Mesothelial cell of epicardium (in vitro differentiated cells): ENCODE measurements around the gene ARHGEF25. TPM values are rescaled to one million over a fixed set of nuclear protein-coding genes. Genes with fewer than 3 reads are reported as not detected.

Source experiments
- DNase-seq, 2 experiments: peaks; one replicate each; pipeline ENCODE4 v3.0.0; 2021; ENCODE audit warnings: low spot score in 2 of 2; ENCODE audit not compliant: unreplicated experiment in 2 of 2
- H3K27ac Mint-ChIP-seq: 2 replicates; pipeline ENCODE4 v1.8.0; 2021; ENCODE audit warnings: mixed read lengths
- H3K27me3 Mint-ChIP-seq: 2 replicates; pipeline ENCODE4 v1.8.0; 2021; ENCODE audit warnings: low read depth, mixed read lengths
- H3K36me3 Mint-ChIP-seq: 2 replicates; pipeline ENCODE4 v1.8.0; 2021; ENCODE audit warnings: mixed read lengths
- H3K4me1 Mint-ChIP-seq: 2 replicates; pipeline ENCODE4 v1.8.0; 2021; ENCODE audit warnings: mixed read lengths
- H3K4me3 Mint-ChIP-seq: 2 replicates; pipeline ENCODE4 v1.8.0; 2021; ENCODE audit warnings: mild to moderate bottlenecking, moderate library complexity, mixed read lengths
- H3K9me3 Mint-ChIP-seq: 2 replicates; pipeline ENCODE4 v1.8.0; 2021; ENCODE audit warnings: mixed read lengths
- CTCF ChIP-seq: fragments of 200-600 bp; sonication (generic); IDR thresholded peaks from one replicate; pipeline ENCODE4 v1.5.0; 2021; ENCODE audit warnings: antibody characterized with exemption; ENCODE audit not compliant: unreplicated experiment
- total RNA-seq: library from RNA; stranded (reverse); gene quantifications from 3 replicates; pipeline ENCODE4 v1.2.1, GENCODE V29; 2021

The ARHGEF25 gene
- total RNA-seq, 1 donor from 2014 or later, result 65.0 TPM

GRCh38 chr12:57592551-57593165, 18.6 kb upstream of the ARHGEF25 start:
- Mint-ChIP-seq H3K9me3 (no peaks in the 10 kb centered on the region), H3K4me3 (peak overlapping the region; percentile 88), H3K27me3 (peaks cover 3% of the 10 kb centered on the region), H3K4me1 (peaks cover 16% of the 10 kb centered on the region), H3K36me3 (peaks cover 8% of the 10 kb centered on the region), H3K27ac (no peak overlapping the region)
- DNase-seq, result no peak
- TF ChIP-seq CTCF, result no peak

- no peak overlapping the region for H3K4me3 Mint-ChIP-seq
- TF ChIP-seq CTCF, result no peak
- H3K36me3 Mint-ChIP-seq, result peaks cover 10% of the 10 kb centered on the region
- DNase-seq, result no peak
- H3K9me3 Mint-ChIP-seq, result no peaks in the 10 kb centered on the region
- H3K27me3 Mint-ChIP-seq, result peaks cover 3% of the 10 kb centered on the region
- H3K4me1 Mint-ChIP-seq, result peaks cover 16% of the 10 kb centered on the region
- no peak overlapping the region for H3K27ac Mint-ChIP-seq
Measured at GRCh38 chr12:57593187-57593586, 18.0 kb upstream of the ARHGEF25 start.

GRCh38 chr12:57600395-57600794, 10.8 kb upstream of the ARHGEF25 start:
- no peak for TF ChIP-seq CTCF
- DNase-seq, result no peak
- H3K9me3 Mint-ChIP-seq, result no peaks in the 10 kb centered on the region
- no peak overlapping the region for H3K4me3 Mint-ChIP-seq
- H3K27ac Mint-ChIP-seq, result no peak overlapping the region
- H3K4me1 Mint-ChIP-seq, result peaks cover 13% of the 10 kb centered on the region
- no peaks in the 10 kb centered on the region for H3K27me3 Mint-ChIP-seq
- H3K36me3 Mint-ChIP-seq, result peaks cover 36% of the 10 kb centered on the region

- H3K4me3 Mint-ChIP-seq, result no peak overlapping the region
- H3K27ac Mint-ChIP-seq, result no peak overlapping the region
- no peaks in the 10 kb centered on the region for H3K27me3 Mint-ChIP-seq
- H3K4me1 Mint-ChIP-seq, result peaks cover 21% of the 10 kb centered on the region
- H3K36me3 Mint-ChIP-seq, result peaks cover 39% of the 10 kb centered on the region
- no peak for TF ChIP-seq CTCF
- DNase-seq, result no peak
- no peaks in the 10 kb centered on the region for H3K9me3 Mint-ChIP-seq
Measured at GRCh38 chr12:57602544-57602943, 8.7 kb upstream of the ARHGEF25 start.

- no peak for TF ChIP-seq CTCF
- Mint-ChIP-seq H3K4me1 (peaks cover 21% of the 10 kb centered on the region), H3K4me3 (peak overlapping the region; percentile 85), H3K9me3 (no peaks in the 10 kb centered on the region), H3K36me3 (peaks cover 39% of the 10 kb centered on the region), H3K27me3 (no peaks in the 10 kb centered on the region), H3K27ac (peak overlapping the region; percentile 90)
- no peak for DNase-seq
Measured at GRCh38 chr12:57603324-57603723, 7.9 kb upstream of the ARHGEF25 start.
